Measurements from ENCODE around the gene VHLL. TPM values are rescaled to one million over a fixed set of nuclear protein-coding genes. Genes with fewer than 3 reads are reported as not detected.

Gene VHLL
- total RNA-seq, 2 experiments from 2014 or later = 0.43 TPM; not detected in 1

- intact Hi-C loops (cut with micrococcal nuclease) = no loop called here
- Mint-ChIP-seq H3K27ac (peak within 1 kb of the TSS; percentile 94), H3K4me3 (peak within 1 kb of the TSS; percentile 99), H3K36me3 (ENCODE audit: low read depth) (peaks cover 31% of the 10 kb centered on the region), H3K9me3 (no peaks in the 10 kb centered on the region), H3K27me3 (no peaks in the 10 kb centered on the region), H3K4me1 (ENCODE audit: low read depth) (peaks cover 32% of the 10 kb centered on the region)
- ChIA-PET POLR2A (interaction anchor here (0.6 to 5.1 kb wide), 43 partner anchors 10 to 337 kb away, joined by 3 to 50 read pairs (median 3); partner anchors contain the start of genes ARHGEF2, CCT3, PMF1 and TSACC), CTCF (interaction anchor here (0.8 to 6.1 kb wide), 18 partner anchors 10 to 293 kb away, joined by 3 to 37 read pairs (median 5); partner anchors contain the start of genes CCT3, GLMP and PAQR6)
- ATAC-seq (peak; percentile 91), DNase-seq (peak; percentile 97)
- TF ChIP-seq, protein P1, sequence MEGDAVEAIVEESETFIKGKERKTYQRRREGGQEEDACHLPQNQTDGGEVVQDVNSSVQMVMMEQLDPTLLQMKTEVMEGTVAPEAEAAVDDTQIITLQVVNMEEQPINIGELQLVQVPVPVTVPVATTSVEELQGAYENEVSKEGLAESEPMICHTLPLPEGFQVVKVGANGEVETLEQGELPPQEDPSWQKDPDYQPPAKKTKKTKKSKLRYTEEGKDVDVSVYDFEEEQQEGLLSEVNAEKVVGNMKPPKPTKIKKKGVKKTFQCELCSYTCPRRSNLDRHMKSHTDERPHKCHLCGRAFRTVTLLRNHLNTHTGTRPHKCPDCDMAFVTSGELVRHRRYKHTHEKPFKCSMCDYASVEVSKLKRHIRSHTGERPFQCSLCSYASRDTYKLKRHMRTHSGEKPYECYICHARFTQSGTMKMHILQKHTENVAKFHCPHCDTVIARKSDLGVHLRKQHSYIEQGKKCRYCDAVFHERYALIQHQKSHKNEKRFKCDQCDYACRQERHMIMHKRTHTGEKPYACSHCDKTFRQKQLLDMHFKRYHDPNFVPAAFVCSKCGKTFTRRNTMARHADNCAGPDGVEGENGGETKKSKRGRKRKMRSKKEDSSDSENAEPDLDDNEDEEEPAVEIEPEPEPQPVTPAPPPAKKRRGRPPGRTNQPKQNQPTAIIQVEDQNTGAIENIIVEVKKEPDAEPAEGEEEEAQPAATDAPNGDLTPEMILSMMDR (IDR thresholded peaks at IDR 0.05) = no peak
Observed at GRCh38 chr1:156282479-156283222, 16.5 kb downstream of the VHLL start, which contains the start of gene SMG5. Gene SMG5, minus strand, starts transcription at chr1:156282825. Its CDS starts 145 bp downstream, at chr1:156282680.

DNA sequence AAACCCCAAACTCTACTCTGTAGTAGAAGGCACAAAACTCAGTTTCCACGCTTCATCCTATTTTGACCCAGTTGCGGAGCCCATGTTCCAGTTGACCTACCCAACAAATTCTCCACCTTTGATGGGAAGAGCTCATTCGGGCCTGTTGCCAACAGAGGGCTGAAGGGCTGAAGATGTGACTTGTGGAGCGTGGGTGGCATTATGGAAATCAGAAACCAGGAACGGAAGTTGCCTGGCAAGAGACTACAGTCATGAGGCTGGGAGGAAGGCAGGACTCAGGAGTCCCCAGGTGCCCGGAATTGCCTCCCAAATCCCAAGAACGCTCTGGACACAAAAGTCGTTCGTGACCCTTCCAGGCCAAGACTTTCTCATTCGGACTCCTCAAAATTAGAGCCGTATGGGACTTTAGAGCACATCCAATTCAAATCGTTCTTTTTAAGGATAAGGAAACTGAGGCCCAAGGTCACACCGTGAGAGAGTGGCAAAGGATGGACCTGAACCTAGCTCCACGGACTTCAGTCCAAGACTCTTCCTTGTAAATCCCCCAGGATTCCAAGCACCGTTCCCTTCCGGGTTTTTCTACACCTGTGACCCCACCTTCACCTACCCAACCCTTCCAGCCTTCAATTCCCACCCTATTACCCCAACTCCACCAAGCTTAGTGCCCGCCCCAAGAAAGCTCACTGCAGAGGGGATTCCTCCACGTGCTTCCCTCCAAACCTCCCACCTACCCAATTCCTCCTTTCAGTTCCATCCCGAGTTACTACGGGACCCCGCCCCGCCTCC lies 17.2 kb downstream of the VHLL start:
- peak; percentile 5 for ATAC-seq
- CTCF ChIA-PET = interaction anchor here (0.9 to 6.1 kb wide), 14 partner anchors 9 to 292 kb away, joined by 3 to 37 read pairs (median 6); partner anchors contain the start of gene CCT3

DNA sequence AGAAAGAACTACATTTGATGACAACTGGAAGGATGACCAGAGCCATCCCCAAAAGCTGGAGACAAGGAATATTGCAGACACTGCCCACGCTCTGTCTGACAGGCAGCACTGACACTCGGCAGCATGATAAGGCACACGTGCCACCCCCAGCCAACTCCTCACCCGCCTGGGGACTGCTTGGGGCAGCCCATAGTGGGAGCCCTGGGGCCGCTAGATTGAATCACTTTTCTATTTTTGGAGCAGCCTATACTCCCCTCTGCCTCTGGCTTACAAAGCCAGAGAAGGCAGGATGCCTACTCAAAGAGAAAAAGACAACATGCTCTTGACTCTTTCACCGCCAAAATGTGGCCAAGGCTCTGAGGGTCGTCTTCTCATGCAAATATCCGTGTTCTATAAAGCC lies 17.8 kb downstream of the VHLL start:
- peak overlapping the region; percentile 94 for H3K27ac Mint-ChIP-seq
- intact Hi-C loops (cut with micrococcal nuclease) = loop anchor here (2.0 kb wide), 1 partner anchor 56 kb away; no protein-coding TSS in a partner anchor
- H3K4me1 Mint-ChIP-seq (ENCODE audit: low read depth) = peaks cover 32% of the 10 kb centered on the region
- peak; percentile 83 for DNase-seq
- peaks cover 44% of the 10 kb centered on the region for H3K36me3 Mint-ChIP-seq (ENCODE audit: low read depth)
- no peaks in the 10 kb centered on the region for H3K9me3 Mint-ChIP-seq
- ChIA-PET POLR2A (interaction anchor here (0.6 to 5.1 kb wide), 21 partner anchors 9 to 221 kb away, joined by 3 to 50 read pairs (median 5); partner anchors contain the start of genes CCT3, GLMP and TSACC), CTCF (interaction anchor here (1.3 to 6.1 kb wide), 9 partner anchors 9 to 150 kb away, joined by 3 to 37 read pairs (median 8); partner anchors contain the start of gene CCT3)
- peak; percentile 74 for ATAC-seq
- H3K27me3 Mint-ChIP-seq = no peaks in the 10 kb centered on the region
- TF ChIP-seq, protein P1 (IDR thresholded peaks at IDR 0.05) = no peak
- H3K4me3 Mint-ChIP-seq = peak overlapping the region; percentile 99

More for the DNA sequence above, 17.2 kb downstream of the VHLL start:
- Mint-ChIP-seq H3K4me3 (peak overlapping the region; percentile 99), H3K4me1 (ENCODE audit: low read depth) (peaks cover 32% of the 10 kb centered on the region), H3K9me3 (no peaks in the 10 kb centered on the region), H3K36me3 (ENCODE audit: low read depth) (peaks cover 38% of the 10 kb centered on the region), H3K27ac (peak overlapping the region; percentile 94), H3K27me3 (no peaks in the 10 kb centered on the region)
- peak; percentile 50 for DNase-seq
- TF ChIP-seq, protein P1 (IDR thresholded peaks at IDR 0.05) = no peak
- POLR2A ChIA-PET = interaction anchor here (0.6 to 5.1 kb wide), 43 partner anchors 10 to 336 kb away, joined by 3 to 50 read pairs (median 4); partner anchors contain the start of genes ARHGEF2, CCT3, GLMP and PMF1
- intact Hi-C loops (cut with micrococcal nuclease) = loop anchor here (2.0 kb wide), 1 partner anchor 55 kb away; no protein-coding TSS in a partner anchor

DNA sequence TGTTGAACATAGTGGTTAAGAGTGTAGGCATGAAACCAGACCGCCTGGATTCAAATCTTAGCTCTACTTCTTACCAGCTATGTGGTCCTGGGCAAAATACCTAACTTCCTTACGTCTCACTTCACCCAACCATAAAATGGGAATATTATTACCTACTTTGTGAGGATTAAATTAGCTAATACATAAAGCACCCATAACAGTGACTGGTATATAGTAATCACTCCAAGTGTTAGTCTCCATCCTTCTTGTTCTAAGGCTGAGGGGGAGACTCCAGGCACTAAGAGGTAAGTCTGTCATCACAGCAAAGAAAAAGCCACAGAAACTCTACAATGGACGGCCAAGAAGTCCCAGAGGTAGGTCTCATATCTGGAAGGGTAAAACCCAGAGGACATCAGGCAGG lies 19.3 kb downstream of the VHLL start:
- ATAC-seq (no peak), DNase-seq (no peak)
- no peaks in the 10 kb centered on the region for H3K27me3 Mint-ChIP-seq
- no peaks in the 10 kb centered on the region for H3K9me3 Mint-ChIP-seq
- POLR2A ChIA-PET = interaction anchor here (1.0 to 5.1 kb wide), 8 partner anchors 8 to 395 kb away, joined by 3 to 50 read pairs (median 8); partner anchors contain the start of genes CCT3, GLMP and TSACC
- H3K36me3 Mint-ChIP-seq (ENCODE audit: low read depth) = peaks cover 54% of the 10 kb centered on the region
- H3K4me3 Mint-ChIP-seq = peak overlapping the region; percentile 99
- peaks cover 31% of the 10 kb centered on the region for H3K4me1 Mint-ChIP-seq (ENCODE audit: low read depth)
- H3K27ac Mint-ChIP-seq = peak overlapping the region; percentile 7
- TF ChIP-seq, protein P1 (IDR thresholded peaks at IDR 0.05) = no peak
- intact Hi-C loops (cut with micrococcal nuclease) = loop anchor here (2.0 kb wide), 1 partner anchor 57 kb away; no protein-coding TSS in a partner anchor
- CTCF ChIA-PET = interaction anchor here (1.0 to 6.1 kb wide), 11 partner anchors 19 to 189 kb away, joined by 3 to 37 read pairs (median 3); partner anchors contain the start of genes CCT3 and VHLL

All from activated CD8-positive, alpha-beta T cell treated with anti-CD3 and anti-CD28 coated beads for 36 hours (primary cell).